SK-N-SH treated with all-trans-retinoic acid at 6 μM for 48 hours (cell line): ENCODE results near the gene FGFR3.

Experiments
- ARNTL ChIP-seq: fragments of 450-650 bp; formaldehyde crosslinking; IDR thresholded peaks from 2 replicates; pipeline ENCODE4 v1.5.0; 2020; ENCODE audit warnings: low read depth, mild to moderate bottlenecking, moderate library complexity, borderline replicate concordance
- PPARA ChIP-seq: fragments of 250-450 bp; sonication (Bioruptor Pico); IDR thresholded peaks from 2 replicates; pipeline ENCODE4 v1.5.0; 2020; ENCODE audit warnings: mild to moderate bottlenecking, borderline replicate concordance
- RARB ChIP-seq: fragments of 250-450 bp; sonication (Bioruptor Pico); IDR thresholded peaks from 2 replicates; pipeline ENCODE4 v1.8.0; 2021; ENCODE audit warnings: mild to moderate bottlenecking, moderate library complexity
- SNAI2 ChIP-seq: fragments of 250-450 bp; sonication (Bioruptor Pico); IDR thresholded peaks from 2 replicates; pipeline ENCODE4 v1.5.0; 2020; ENCODE audit warnings: mild to moderate bottlenecking, moderate library complexity
- TOX ChIP-seq: fragments of 250-450 bp; sonication (Bioruptor Pico); IDR thresholded peaks from 2 replicates; pipeline ENCODE4 v1.8.0; 2021; ENCODE audit warnings: mild to moderate bottlenecking, moderate library complexity, borderline replicate concordance
- ZFP30 ChIP-seq: fragments of 450-650 bp; formaldehyde crosslinking; IDR thresholded peaks from 2 replicates; pipeline ENCODE4 v1.5.0; 2022; ENCODE audit warnings: mild to moderate bottlenecking, moderate library complexity
- ZNF565 ChIP-seq: fragments of 450-650 bp; formaldehyde crosslinking; conservative IDR thresholded peaks from 2 replicates; pipeline ENCODE4 v1.5.0; 2020; ENCODE audit warnings: low read depth, mild to moderate bottlenecking, moderate library complexity
- ZNF70 ChIP-seq: fragments of 450-650 bp; formaldehyde crosslinking; IDR thresholded peaks from 2 replicates; pipeline ENCODE4 v1.5.0; 2020; ENCODE audit warnings: mild to moderate bottlenecking, moderate library complexity
- TF ChIP-seq, protein P1 (sequence below): fragments of 250-450 bp; sonication (Bioruptor Pico); IDR thresholded peaks from 2 replicates; pipeline ENCODE4 v1.8.0; 2020; ENCODE audit warnings: mild to moderate bottlenecking, moderate library complexity, borderline replicate concordance
- TF ChIP-seq, protein P2 (sequence below): fragments of 250-450 bp; sonication (Bioruptor Pico); IDR thresholded peaks from 2 replicates; pipeline ENCODE4 v1.8.0; 2021; ENCODE audit warnings: low read depth, mild to moderate bottlenecking, moderate library complexity, borderline replicate concordance
- TF ChIP-seq, protein P3 (sequence below): fragments of 250-450 bp; sonication (Bioruptor Pico); IDR thresholded peaks from 2 replicates; pipeline ENCODE4 v1.5.1; 2020; ENCODE audit warnings: low read depth, mild to moderate bottlenecking, moderate library complexity

DNA sequence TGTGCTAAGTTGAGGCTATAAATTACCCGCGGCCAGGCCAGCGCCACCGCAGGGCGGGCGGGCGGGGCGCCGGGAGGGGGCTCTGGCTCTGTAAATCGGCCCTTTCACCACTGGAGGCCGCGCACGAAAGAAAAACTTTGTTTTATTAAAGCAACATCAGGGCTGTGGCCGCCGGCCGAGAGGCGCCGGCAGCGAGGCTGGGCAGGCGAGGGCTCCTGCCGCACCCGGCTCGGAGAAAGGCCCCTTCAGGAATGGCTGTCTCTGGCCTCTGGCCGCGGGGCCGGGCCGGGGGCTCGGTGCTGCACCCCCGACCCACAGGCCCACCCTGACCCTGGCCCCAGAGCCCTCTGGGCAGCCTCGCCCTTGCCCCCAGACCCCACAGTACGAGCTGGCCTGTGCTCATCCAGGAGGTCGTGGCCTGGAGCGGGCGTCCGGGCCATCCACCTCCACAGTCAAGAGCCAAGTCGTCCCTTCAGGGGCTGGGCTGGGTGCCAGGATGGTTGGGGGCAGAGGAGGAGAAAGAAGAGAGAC, 29.5 kb upstream of the FGFR3 start:
- TF ChIP-seq, protein P1, sequence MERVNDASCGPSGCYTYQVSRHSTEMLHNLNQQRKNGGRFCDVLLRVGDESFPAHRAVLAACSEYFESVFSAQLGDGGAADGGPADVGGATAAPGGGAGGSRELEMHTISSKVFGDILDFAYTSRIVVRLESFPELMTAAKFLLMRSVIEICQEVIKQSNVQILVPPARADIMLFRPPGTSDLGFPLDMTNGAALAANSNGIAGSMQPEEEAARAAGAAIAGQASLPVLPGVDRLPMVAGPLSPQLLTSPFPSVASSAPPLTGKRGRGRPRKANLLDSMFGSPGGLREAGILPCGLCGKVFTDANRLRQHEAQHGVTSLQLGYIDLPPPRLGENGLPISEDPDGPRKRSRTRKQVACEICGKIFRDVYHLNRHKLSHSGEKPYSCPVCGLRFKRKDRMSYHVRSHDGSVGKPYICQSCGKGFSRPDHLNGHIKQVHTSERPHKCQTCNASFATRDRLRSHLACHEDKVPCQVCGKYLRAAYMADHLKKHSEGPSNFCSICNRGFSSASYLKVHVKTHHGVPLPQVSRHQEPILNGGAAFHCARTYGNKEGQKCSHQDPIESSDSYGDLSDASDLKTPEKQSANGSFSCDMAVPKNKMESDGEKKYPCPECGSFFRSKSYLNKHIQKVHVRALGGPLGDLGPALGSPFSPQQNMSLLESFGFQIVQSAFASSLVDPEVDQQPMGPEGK (CRISPR knock-in tag), result no peak
- TF ChIP-seq ZFP30 (no peak), ZNF565 (CRISPR knock-in tag) (no peak), ZNF70 (CRISPR knock-in tag) (no peak), ARNTL (CRISPR knock-in tag) (no peak), TOX (CRISPR knock-in tag) (no peak), SNAI2 (CRISPR knock-in tag) (no peak), PPARA (CRISPR knock-in tag) (no peak), RARB (no peak)
- TF ChIP-seq, protein P2, sequence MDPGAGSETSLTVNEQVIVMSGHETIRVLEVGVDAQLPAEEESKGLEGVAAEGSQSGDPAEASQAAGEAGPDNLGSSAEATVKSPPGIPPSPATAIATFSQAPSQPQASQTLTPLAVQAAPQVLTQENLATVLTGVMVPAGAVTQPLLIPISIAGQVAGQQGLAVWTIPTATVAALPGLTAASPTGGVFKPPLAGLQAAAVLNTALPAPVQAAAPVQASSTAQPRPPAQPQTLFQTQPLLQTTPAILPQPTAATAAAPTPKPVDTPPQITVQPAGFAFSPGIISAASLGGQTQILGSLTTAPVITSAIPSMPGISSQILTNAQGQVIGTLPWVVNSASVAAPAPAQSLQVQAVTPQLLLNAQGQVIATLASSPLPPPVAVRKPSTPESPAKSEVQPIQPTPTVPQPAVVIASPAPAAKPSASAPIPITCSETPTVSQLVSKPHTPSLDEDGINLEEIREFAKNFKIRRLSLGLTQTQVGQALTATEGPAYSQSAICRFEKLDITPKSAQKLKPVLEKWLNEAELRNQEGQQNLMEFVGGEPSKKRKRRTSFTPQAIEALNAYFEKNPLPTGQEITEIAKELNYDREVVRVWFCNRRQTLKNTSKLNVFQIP (CRISPR knock-in tag), result no peak
- TF ChIP-seq, protein P3, sequence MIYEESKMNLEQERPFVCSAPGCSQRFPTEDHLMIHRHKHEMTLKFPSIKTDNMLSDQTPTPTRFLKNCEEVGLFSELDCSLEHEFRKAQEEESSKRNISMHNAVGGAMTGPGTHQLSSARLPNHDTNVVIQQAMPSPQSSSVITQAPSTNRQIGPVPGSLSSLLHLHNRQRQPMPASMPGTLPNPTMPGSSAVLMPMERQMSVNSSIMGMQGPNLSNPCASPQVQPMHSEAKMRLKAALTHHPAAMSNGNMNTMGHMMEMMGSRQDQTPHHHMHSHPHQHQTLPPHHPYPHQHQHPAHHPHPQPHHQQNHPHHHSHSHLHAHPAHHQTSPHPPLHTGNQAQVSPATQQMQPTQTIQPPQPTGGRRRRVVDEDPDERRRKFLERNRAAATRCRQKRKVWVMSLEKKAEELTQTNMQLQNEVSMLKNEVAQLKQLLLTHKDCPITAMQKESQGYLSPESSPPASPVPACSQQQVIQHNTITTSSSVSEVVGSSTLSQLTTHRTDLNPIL (CRISPR knock-in tag), result no peak
